Activated T-helper 2 cell treated with anti-CD3 and anti-CD28 coated beads, Interferon-gamma antibody, Interleukin-2, Interleukin-4, amounts not matched to agents 10 μg/mL and 5 μg/mL and 100 μg/mL, durations not matched to agents 14 hours and 24 hours and 36 hours (primary cell): ENCODE measurements around the gene CALY. TPM values are rescaled to one million over a fixed set of nuclear protein-coding genes. Genes with fewer than 3 reads are reported as not detected.

ENCODE experiments used
- DNase-seq: peaks from one replicate; pipeline ENCODE4 v3.0.0; 2021; ENCODE audit warnings: low spot score
- H3K27ac Mint-ChIP-seq: one replicate; pipeline ENCODE4 v1.8.0; 2021; ENCODE audit warnings: mixed read lengths
- H3K27me3 Mint-ChIP-seq: one replicate; pipeline ENCODE4 v1.8.0; 2021; ENCODE audit warnings: low read depth, mixed read lengths
- H3K36me3 Mint-ChIP-seq: one replicate; pipeline ENCODE4 v1.8.0; 2021; ENCODE audit warnings: low read depth, mixed read lengths
- H3K4me1 Mint-ChIP-seq: one replicate; pipeline ENCODE4 v1.8.0; 2021; ENCODE audit warnings: low read depth, mixed read lengths
- H3K4me3 Mint-ChIP-seq: one replicate; pipeline ENCODE4 v1.8.0; 2021; ENCODE audit warnings: low read depth, mild to moderate bottlenecking, moderate library complexity, mixed read lengths
- H3K9me3 Mint-ChIP-seq: one replicate; pipeline ENCODE4 v1.8.0; 2021; ENCODE audit warnings: mixed read lengths
- intact Hi-C: fragments of 100-400 bp; cut with micrococcal nuclease; formaldehyde crosslinking; loops from one replicate; pipeline ENCODE4 v1.15.1; 2023
- total RNA-seq: library from RNA; stranded (reverse); gene quantifications from 2 replicates; pipeline ENCODE4 v1.2.3, GENCODE V29; 2022

CALY gene
- total RNA-seq, 1 donor from 2014 or later = not detected

DNA sequence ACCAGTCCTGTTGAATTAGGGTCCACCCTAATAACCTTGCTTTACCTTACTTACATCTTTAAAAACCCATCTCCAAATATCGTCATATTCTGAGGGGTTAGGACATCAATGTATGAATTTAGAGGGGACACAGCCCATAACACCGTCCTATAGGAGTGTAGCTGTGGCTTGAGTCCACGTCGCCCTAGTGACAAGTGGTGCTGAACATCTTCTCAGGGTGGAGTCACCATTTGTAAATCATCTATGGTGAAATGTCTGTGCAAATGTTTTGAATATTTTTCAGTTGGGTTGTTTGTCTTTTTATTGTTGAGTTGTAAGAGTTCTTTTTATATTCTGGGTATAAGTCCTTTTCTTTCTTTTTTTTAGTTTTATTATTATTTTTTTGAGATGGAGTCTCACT is 5.3 kb upstream of the CALY start:
- H3K4me1 Mint-ChIP-seq = no peaks in the 10 kb centered on the region
- H3K9me3 Mint-ChIP-seq = no peaks in the 10 kb centered on the region
- H3K4me3 Mint-ChIP-seq = no peak overlapping the region
- peaks cover 4% of the 10 kb centered on the region for H3K27me3 Mint-ChIP-seq
- intact Hi-C loops = no loop called here
- no peak overlapping the region for H3K27ac Mint-ChIP-seq
- H3K36me3 Mint-ChIP-seq = no peaks in the 10 kb centered on the region
- DNase-seq = no peak

GRCh38 chr10:133339708-133340380 is 3.1 kb upstream of the CALY start:
- intact Hi-C loops = no loop called here
- Mint-ChIP-seq H3K27ac (no peak overlapping the region), H3K4me1 (peaks cover under 1% of the 10 kb centered on the region), H3K36me3 (no peaks in the 10 kb centered on the region), H3K9me3 (no peaks in the 10 kb centered on the region), H3K4me3 (no peak overlapping the region), H3K27me3 (peaks cover 6% of the 10 kb centered on the region)
- no peak for DNase-seq

DNA sequence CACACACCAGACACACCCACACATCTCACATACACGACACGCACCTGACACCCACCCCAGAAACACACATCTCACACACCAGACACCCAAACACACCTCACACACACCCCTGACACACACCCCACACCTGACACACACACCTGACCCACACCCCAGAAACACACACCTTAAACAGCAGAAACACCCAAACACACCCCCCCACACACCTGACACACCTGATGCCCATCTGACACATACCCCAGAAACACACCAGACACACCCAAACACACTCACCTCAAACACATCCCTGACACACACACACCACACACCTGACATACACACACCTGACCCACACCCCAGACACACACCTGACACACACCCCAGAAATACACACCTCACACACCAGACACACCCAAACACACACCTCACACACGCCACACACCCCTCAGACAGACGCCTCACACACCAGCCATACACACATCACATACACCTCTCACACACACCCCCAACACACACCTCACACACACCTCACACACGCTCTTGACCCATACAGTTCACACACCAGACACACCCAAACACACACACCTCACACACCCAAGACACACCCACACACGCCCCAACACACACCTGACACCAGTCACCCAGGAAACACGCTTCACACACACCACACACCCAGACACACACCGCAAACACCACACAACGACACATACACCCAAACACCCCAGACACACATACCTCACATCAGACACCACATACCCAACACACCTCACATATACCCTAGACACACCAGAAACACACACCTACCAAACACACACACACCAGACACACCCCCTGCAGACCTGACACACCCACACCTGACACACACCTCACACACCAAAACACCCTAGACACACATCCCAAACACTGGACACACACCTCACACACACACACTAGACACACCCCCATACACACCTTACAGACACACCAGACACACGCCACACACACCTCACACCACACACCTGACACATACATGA is 1.7 kb upstream of the CALY start:
- intact Hi-C loops = no loop called here
- Mint-ChIP-seq H3K36me3 (no peaks in the 10 kb centered on the region), H3K27ac (no peak overlapping the region), H3K9me3 (no peaks in the 10 kb centered on the region), H3K4me3 (no peak overlapping the region), H3K4me1 (peaks cover 2% of the 10 kb centered on the region), H3K27me3 (peaks cover 11% of the 10 kb centered on the region)
- no peak for DNase-seq

GRCh38 chr10:133337370-133337725 is 652 bp upstream of the CALY start:
- H3K9me3 Mint-ChIP-seq = no peaks in the 10 kb centered on the region
- H3K27me3 Mint-ChIP-seq = peaks cover 19% of the 10 kb centered on the region
- DNase-seq = no peak
- peaks cover 2% of the 10 kb centered on the region for H3K4me1 Mint-ChIP-seq
- no peaks in the 10 kb centered on the region for H3K36me3 Mint-ChIP-seq
- no peak overlapping the region for H3K4me3 Mint-ChIP-seq
- no peak overlapping the region for H3K27ac Mint-ChIP-seq
- intact Hi-C loops = no loop called here

GRCh38 chr10:133336118-133336576 is 549 bp downstream of the CALY start:
- Mint-ChIP-seq H3K27ac (no peak overlapping the region), H3K27me3 (peaks cover 31% of the 10 kb centered on the region), H3K4me1 (peaks cover 2% of the 10 kb centered on the region), H3K9me3 (no peaks in the 10 kb centered on the region), H3K4me3 (no peak overlapping the region), H3K36me3 (no peaks in the 10 kb centered on the region)
- intact Hi-C loops = no loop called here
- no peak for DNase-seq

- peak overlapping the region; percentile 7 for H3K4me3 Mint-ChIP-seq
- no peak overlapping the region for H3K27ac Mint-ChIP-seq
- H3K9me3 Mint-ChIP-seq = no peaks in the 10 kb centered on the region
- peaks cover 2% of the 10 kb centered on the region for H3K4me1 Mint-ChIP-seq
- intact Hi-C loops = no loop called here
- H3K36me3 Mint-ChIP-seq = no peaks in the 10 kb centered on the region
- DNase-seq = peak; percentile 64
- peaks cover 36% of the 10 kb centered on the region for H3K27me3 Mint-ChIP-seq
Measured at GRCh38 chr10:133335246-133336117, 1.2 kb downstream of the CALY start.

GRCh38 chr10:133334503-133335245 is 2.0 kb downstream of the CALY start:
- no peak overlapping the region for H3K27ac Mint-ChIP-seq
- H3K9me3 Mint-ChIP-seq = no peaks in the 10 kb centered on the region
- no peaks in the 10 kb centered on the region for H3K36me3 Mint-ChIP-seq
- peak overlapping the region; percentile 76 for H3K4me3 Mint-ChIP-seq
- no peak for DNase-seq
- peaks cover 40% of the 10 kb centered on the region for H3K27me3 Mint-ChIP-seq
- H3K4me1 Mint-ChIP-seq = peaks cover 2% of the 10 kb centered on the region
- intact Hi-C loops = no loop called here

GRCh38 chr10:133332936-133333699 is 3.6 kb downstream of the CALY start:
- peaks cover 47% of the 10 kb centered on the region for H3K27me3 Mint-ChIP-seq
- no peaks in the 10 kb centered on the region for H3K9me3 Mint-ChIP-seq
- peaks cover 2% of the 10 kb centered on the region for H3K4me1 Mint-ChIP-seq
- no peak overlapping the region for H3K4me3 Mint-ChIP-seq
- H3K27ac Mint-ChIP-seq = no peak overlapping the region
- no peak for DNase-seq
- no peaks in the 10 kb centered on the region for H3K36me3 Mint-ChIP-seq
- intact Hi-C loops = no loop called here

- peaks cover 63% of the 10 kb centered on the region for H3K27me3 Mint-ChIP-seq
- no peak overlapping the region for H3K27ac Mint-ChIP-seq
- no peaks in the 10 kb centered on the region for H3K4me1 Mint-ChIP-seq
- peak overlapping the region; percentile 60 for H3K4me3 Mint-ChIP-seq
- intact Hi-C loops = loop anchor here (5.0 kb wide), 2 partner anchors 63 to 193 kb away; partner anchors contain the start of gene MTG1
- H3K36me3 Mint-ChIP-seq = no peaks in the 10 kb centered on the region
- no peaks in the 10 kb centered on the region for H3K9me3 Mint-ChIP-seq
- DNase-seq = peak; percentile 76
Measured at GRCh38 chr10:133329491-133330202, 7.0 kb downstream of the CALY start.

DNA sequence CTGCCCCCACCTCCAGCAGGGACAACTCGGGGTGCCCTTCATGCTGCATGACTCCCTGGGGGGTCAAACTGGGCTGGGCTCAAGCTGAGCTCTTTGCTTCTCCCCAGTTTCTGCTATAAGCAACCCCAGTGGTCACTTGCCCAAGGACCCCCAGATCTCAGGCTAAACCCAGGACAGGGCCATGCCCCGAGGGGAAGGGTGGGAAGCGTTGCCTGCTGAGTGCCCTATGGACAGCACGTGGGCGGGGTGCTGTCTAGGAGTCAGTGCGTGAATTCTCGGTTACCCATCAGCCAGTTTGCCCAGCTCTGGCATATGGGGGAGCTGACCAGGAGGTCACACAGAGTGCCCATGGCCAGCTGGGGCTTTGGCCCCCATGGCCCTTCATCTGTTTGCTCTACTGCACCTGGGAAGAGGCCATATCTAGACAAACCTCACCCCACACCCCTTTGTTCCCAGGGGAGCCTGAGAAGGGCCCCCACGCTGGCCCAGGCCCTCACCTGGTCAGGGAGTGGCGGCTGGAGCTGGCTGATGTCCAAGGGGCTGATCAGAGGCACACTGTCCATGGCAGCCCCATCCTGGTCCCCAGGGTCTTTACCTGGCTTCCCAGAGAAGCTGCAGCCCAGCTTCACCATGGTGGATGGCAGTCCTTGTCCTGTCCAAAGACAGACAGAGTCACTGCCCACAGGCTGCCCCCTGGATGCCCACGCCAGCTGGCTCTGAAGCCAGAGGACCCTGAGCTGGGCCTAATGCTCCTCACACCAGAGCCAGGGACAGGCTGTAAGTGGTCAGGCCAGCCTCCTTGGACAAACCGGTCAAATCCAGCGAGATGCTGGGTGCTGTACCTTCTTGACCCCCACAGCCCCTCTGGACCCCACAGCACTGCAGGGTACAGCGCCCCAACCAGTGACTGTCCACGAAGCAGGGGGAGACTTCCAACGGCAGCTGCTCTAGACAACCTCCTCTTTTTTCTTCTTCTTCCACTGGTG is 8.0 kb downstream of the CALY start:
- DNase-seq = no peak
- no peaks in the 10 kb centered on the region for H3K36me3 Mint-ChIP-seq
- intact Hi-C loops = loop anchor here (5.0 kb wide), 2 partner anchors 64 to 194 kb away; partner anchors contain the start of gene MTG1
- H3K4me3 Mint-ChIP-seq = no peak overlapping the region
- H3K27me3 Mint-ChIP-seq = peaks cover 60% of the 10 kb centered on the region
- no peaks in the 10 kb centered on the region for H3K9me3 Mint-ChIP-seq
- no peaks in the 10 kb centered on the region for H3K4me1 Mint-ChIP-seq
- no peak overlapping the region for H3K27ac Mint-ChIP-seq
